Ovary (tissue), 9 donors: ENCODE data around the gene UBC. TPM values are rescaled to one million over a fixed set of nuclear protein-coding genes. Genes with fewer than 3 reads are reported as not detected.
"Not testable (repeated sequence)": the region's sequence is repeated elsewhere in the genome, so short reads cannot be mapped to it uniquely, and the experiment has no call there.

Source experiments
- DNase-seq, 5 donors: peaks; one replicate each; pipeline ENCODE4 v3.0.0-alpha.2; 2019 to 2020
- H3K27ac ChIP-seq, 2 donors: fragments of 200-600 bp; one replicate each; pipeline versions ENCODE4 v1.5.1 to v1.8.0; 2019 to 2022
- H3K27me3 ChIP-seq: fragments of 200-600 bp; one replicate; pipeline ENCODE4 v1.8.0; 2022
- H3K36me3 ChIP-seq: fragments of 200-600 bp; sonication (generic); one replicate; pipeline ENCODE4 v1.5.1; 2019
- H3K4me1 ChIP-seq: one replicate; pipeline ENCODE4 v1.8.1; 2013; ENCODE audit warnings: mild to moderate bottlenecking, moderate library complexity; ENCODE audit not compliant: insufficient read depth
- H3K4me3 ChIP-seq: fragments of 200-600 bp; sonication (generic); one replicate; pipeline ENCODE4 v1.5.1; 2017
- H3K9me3 ChIP-seq, 2 donors: fragments of 200-600 bp in 1 of 2; sonication (generic) in 1 of 2; one replicate each; pipeline versions ENCODE4 v1.5.1 to v1.8.1; 2013 to 2019; ENCODE audit warnings: mild to moderate bottlenecking in 1 of 2, moderate library complexity in 1 of 2
- EP300 ChIP-seq: sonication (generic); formaldehyde crosslinking; IDR thresholded peaks from one replicate; pipeline ENCODE4 v1.6.1; 2017; ENCODE audit warnings: antibody characterized with exemption
- POLR2A ChIP-seq: fragments of 450-650 bp; IDR thresholded peaks from one replicate; pipeline ENCODE4 v1.6.1; 2017; ENCODE audit warnings: antibody characterized with exemption, mild to moderate bottlenecking, moderate library complexity
- WGBS, 3 donors: extraction: QIAGEN DNeasy Blood & Tissue Kit in 1 of 3; methylation state at CpG; one replicate each; pipeline versions ENCODE4 v1.1.5 to v1.1.7; 2013 to 2017; 5-methylcytosine and 5-hydroxymethylcytosine counted together
- intact Hi-C, 4 donors: fragments of 100-400 bp; cut with DNase I; formaldehyde crosslinking; loops; one replicate each; pipeline versions ENCODE4 v1.11.0 to v1.15.1; 2022 to 2023
- polyA plus RNA-seq, 2 donors: library from polyadenylated mRNA; stranded (reverse); fragments of 200-250 nt in 1 of 2; fragments of 350-450 nt in 1 of 2; fragmentation: Illumina TruSeq in 1 of 2; extraction: RNeasy Lipid Tissue Mini Kit (QIAGEN cat#74804) in 1 of 2; gene quantifications; one replicate each; pipeline ENCODE4 v1.2.3, GENCODE V29; 2013 to 2014
- total RNA-seq, 7 donors: library from RNA; depleted of rRNA in 2 of 7; stranded (reverse); fragments of >200 nt in 2 of 7; fragmentation: NEBNext Ultra II Directional in 3 of 7; extraction: Animal tissue kit (Norgen Biotek cat#: 25700) in 3 of 7; gene quantifications; one replicate each; pipeline versions ENCODE4 v1.1.0 to v1.2.4, GENCODE V29; 2016 to 2023
- TF ChIP-seq, protein P1 (sequence below), 3 donors: fragments of 450-650 bp in 2 of 3; fragments of 200-600 bp in 1 of 3; IDR thresholded peaks; one replicate each; pipeline versions ENCODE4 v1.5.1 to v1.8.0; 2016 to 2022; ENCODE audit warnings: antibody characterized with exemption in 3 of 3, mild to moderate bottlenecking in 1 of 3
- donor health status: DM: no; HTN: no; CAD: no; lungs with moderate emphysema.
- donor health status: DM: no; HTN: no; CAD: no.
- donor health status: Bipolar disorder and iron deficiency.
- donor health status: DM: yes; HTN: yes; CAD: no.
- donor health status: DM: no; HTN: no; CAD: no.
- donor health status: DM: yes; HTN: yes; CAD: no.

The UBC gene
- total and polyA plus RNA-seq, 9 donors = 775 to 1,330 (median 837) TPM

DNA sequence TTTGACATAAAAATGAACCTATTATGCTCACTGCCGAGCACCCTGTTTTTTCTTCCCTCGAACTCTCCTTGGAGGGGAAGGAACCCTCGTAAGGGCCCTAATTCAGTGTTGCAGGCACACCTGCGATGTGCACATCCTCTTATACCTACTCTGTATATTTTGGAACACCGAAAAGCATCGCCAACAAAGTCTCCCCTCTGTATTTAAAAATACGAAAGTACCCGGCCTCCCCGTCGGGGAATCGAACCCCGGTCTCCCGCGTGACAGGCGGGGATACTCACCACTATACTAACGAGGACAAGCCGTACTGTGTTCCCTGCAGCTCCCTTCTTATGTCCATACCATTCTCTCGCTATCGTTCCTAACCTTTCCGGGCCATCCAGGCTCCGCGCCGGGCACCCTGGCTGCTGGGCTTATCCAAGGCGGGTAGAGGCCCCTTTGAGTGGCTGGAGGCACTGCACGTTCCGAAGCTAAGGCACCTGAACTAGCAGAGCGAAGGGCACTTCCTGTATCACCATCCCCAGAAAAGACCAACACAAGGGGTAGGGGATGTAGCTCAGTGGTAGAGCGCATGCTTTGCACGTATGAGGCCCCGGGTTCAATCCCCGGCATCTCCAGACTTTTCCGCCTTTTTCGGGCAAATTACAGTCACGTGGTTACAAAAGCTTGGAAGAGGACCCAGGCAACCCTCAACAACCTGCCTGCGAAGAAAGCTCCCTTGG lies 25.1 kb upstream of the UBC start:
- H3K27me3 ChIP-seq = no peaks in the 10 kb centered on the region
- H3K4me1 ChIP-seq = peaks cover 3% of the 10 kb centered on the region
- peak; percentile 86 to 94 (median 93) for DNase-seq
- H3K9me3 ChIP-seq = no peaks in the 10 kb centered on the region
- peak overlapping the region; percentile 53 for H3K4me3 ChIP-seq
- no peaks in the 10 kb centered on the region for H3K36me3 ChIP-seq
- intact Hi-C loops = loop anchor here in 1 of 4 donors (2.0 kb wide), 1 partner anchor 25 kb away; the partner anchor contains the start of gene UBC
- TF ChIP-seq, protein P1, sequence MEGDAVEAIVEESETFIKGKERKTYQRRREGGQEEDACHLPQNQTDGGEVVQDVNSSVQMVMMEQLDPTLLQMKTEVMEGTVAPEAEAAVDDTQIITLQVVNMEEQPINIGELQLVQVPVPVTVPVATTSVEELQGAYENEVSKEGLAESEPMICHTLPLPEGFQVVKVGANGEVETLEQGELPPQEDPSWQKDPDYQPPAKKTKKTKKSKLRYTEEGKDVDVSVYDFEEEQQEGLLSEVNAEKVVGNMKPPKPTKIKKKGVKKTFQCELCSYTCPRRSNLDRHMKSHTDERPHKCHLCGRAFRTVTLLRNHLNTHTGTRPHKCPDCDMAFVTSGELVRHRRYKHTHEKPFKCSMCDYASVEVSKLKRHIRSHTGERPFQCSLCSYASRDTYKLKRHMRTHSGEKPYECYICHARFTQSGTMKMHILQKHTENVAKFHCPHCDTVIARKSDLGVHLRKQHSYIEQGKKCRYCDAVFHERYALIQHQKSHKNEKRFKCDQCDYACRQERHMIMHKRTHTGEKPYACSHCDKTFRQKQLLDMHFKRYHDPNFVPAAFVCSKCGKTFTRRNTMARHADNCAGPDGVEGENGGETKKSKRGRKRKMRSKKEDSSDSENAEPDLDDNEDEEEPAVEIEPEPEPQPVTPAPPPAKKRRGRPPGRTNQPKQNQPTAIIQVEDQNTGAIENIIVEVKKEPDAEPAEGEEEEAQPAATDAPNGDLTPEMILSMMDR (IDR thresholded peaks at IDR 0.05) = peak in 1 of 3 donors; percentile 26
- TF ChIP-seq POLR2A = peak; percentile 41
- no peak for TF ChIP-seq EP300
- WGBS, 3 donors = 0% methylated on average over 35 of the region's 35 CpGs
- peak overlapping the region; percentile 90 to 91 for H3K27ac ChIP-seq

DNA sequence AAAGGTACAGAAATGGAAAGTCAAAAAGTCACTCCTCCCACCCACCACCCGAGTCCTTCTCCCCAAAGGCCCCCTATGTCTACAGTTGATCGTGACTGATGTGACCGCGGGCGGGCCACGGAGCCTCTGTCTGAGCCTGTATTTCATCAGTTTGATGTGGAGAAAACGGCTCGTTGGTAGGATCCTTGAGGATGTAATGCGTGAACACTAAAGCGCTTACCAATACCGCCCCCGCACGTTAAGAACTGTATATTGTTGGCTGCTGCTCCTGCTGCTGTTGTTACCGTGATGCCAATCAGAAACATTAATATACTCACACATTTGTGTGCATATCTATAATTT lies 24.6 kb upstream of the UBC start:
- peak overlapping the region; percentile 53 for H3K4me3 ChIP-seq
- H3K9me3 ChIP-seq = no peaks in the 10 kb centered on the region
- H3K27ac ChIP-seq = peak overlapping the region; percentile 90 to 91
- no peaks in the 10 kb centered on the region for H3K27me3 ChIP-seq
- no peaks in the 10 kb centered on the region for H3K36me3 ChIP-seq
- intact Hi-C loops = loop anchor here in 1 of 4 donors (2.0 kb wide), 1 partner anchor 24 kb away; the partner anchor contains the start of gene UBC
- no peak for TF ChIP-seq EP300
- TF ChIP-seq, protein P1 (IDR thresholded peaks at IDR 0.05) = peak in 2 of 3 donors; percentile 38 to 43
- peak; percentile 41 for TF ChIP-seq POLR2A
- H3K4me1 ChIP-seq = peaks cover 3% of the 10 kb centered on the region
- DNase-seq = peak; percentile 68 to 78 (median 68)
- 1% methylated on average over 14 of the region's 14 CpGs for WGBS, 3 donors

DNA sequence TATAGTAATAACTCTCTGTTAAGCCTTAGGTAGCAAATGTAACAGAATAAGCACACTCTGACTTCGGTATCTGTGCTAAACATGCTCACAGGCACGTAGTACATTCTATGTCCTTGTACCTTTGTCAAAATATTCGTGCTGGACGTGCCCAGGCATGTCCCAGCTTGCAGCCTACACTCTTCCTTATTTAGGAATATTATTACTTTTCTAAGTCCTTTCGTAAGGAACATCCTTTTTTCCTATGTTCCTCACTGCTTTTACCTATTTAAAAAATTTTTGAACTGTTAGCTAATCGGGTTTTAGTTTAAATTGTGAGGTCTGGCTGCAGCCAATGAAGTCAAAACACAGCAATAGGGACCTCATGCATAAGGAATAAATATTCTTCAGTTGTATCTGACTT lies 24.1 kb upstream of the UBC start:
- no peak for TF ChIP-seq EP300
- TF ChIP-seq, protein P1 (IDR thresholded peaks at IDR 0.05) = no peak
- no peak for TF ChIP-seq POLR2A
- no peak for DNase-seq
- Histone ChIP-seq H3K27me3 (no peaks in the 10 kb centered on the region), H3K36me3 (no peaks in the 10 kb centered on the region), H3K9me3 (no peaks in the 10 kb centered on the region), H3K27ac (peak overlapping the region; percentile 90 to 91), H3K4me1 (peaks cover 3% of the 10 kb centered on the region), H3K4me3 (peak overlapping the region; percentile 53)
- WGBS, 3 donors = 1 to 2% (median 2%) methylated on average over 6 of the region's 6 CpGs
- intact Hi-C loops = loop anchor here in 1 of 4 donors (2.0 kb wide), 1 partner anchor 24 kb away; the partner anchor contains the start of gene UBC

DNA sequence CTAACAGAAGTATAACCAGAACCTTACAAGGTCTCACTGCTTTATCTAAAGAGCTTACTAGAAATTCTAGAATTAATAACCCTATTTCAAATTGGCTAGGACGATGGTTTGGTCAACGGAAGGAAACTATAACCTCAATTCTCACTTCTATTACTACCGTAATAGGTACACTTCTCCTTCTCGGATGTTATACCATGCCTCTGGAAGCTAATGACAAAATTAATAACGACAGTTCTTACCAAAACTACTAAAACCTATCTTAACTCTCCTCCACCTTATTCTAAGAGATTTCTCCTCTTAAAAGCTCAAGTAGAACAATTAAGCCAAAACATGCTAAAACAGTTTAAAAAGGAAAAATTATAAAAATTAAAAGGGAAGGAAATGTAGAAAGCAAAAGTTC lies 23.7 kb upstream of the UBC start:
- Histone ChIP-seq H3K27me3 (no peaks in the 10 kb centered on the region), H3K4me3 (peak overlapping the region; percentile 53), H3K9me3 (no peaks in the 10 kb centered on the region), H3K27ac (peak overlapping the region; percentile 90 to 91), H3K36me3 (no peaks in the 10 kb centered on the region), H3K4me1 (peaks cover 3% of the 10 kb centered on the region)
- DNase-seq = no peak
- TF ChIP-seq, protein P1 (IDR thresholded peaks at IDR 0.05) = no peak
- TF ChIP-seq POLR2A (no peak), EP300 (no peak)
- intact Hi-C loops = loop anchor here in 1 of 4 donors (2.0 kb wide), 1 partner anchor 23 kb away; the partner anchor contains the start of gene UBC
- 19 to 39% (median 28%) methylated on average over 5 of the region's 5 CpGs for WGBS, 3 donors

DNA sequence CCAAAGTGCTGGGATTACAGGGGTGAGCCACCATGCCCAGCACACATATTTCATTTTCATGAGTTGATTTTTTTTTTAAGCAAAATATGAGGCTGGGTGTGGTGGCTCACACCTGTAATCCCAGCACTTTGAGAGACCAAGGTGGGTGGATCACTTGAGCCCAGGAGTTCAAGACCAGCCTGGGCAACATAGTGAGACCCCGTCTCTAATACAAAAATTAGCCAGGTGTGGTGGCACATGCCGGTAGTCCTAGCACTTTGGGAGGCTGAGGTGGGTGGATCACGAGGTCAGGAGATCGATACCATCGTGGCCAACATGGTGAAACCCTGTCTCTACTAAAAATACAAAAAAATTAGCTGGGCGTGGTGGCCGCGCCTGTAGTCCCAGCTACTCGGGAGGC lies 17.1 kb upstream of the UBC start:
- H3K27ac ChIP-seq, H3K4me1 ChIP-seq, H3K36me3 ChIP-seq, intact Hi-C loops, H3K27me3 ChIP-seq, H3K4me3 ChIP-seq, H3K9me3 ChIP-seq: not testable (repeated sequence)
- WGBS, 3 donors = 93 to 95% (median 95%) methylated on average over 9 of the region's 9 CpGs
- DNase-seq = peak in 1 of 5 donors; percentile 3
